Measurements from ENCODE around the gene CXXC5. TPM values are rescaled to one million over a fixed set of nuclear protein-coding genes. Genes with fewer than 3 reads are reported as not detected.

The CXXC5 gene
- total RNA-seq, 2 donors from 2014 or later: 58.5 to 62.5 TPM

DNA sequence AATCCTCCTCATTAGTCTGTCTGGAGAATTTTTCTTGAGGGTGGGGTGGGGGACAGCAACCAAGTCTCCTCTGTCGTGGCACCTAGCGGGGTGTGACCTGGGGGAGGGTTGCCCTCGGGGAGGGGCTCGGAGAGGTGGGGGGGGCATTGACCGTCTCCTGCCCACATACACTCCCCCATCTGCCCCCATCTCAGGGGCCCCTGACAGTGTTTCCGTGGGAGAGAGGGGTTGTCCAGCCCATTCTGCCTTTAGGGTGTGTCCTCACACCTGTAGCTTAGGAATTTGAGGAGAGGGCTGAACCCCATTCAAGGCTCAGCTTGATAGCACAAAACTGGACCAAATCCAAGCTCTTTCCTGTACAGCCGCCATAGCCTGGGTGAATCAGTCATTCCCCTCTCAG lies 5.9 kb upstream of the CXXC5 start:
- Histone ChIP-seq H3K9me3 (no peaks in the 10 kb centered on the region), H3K4me1 (ENCODE audit: control insufficient read depth in 1 of 2, low read depth in 2 of 2) (peaks cover 11 to 25% of the 10 kb centered on the region in 2 donors), H3K36me3 (no peaks in the 10 kb centered on the region), H3K27me3 (replicated peaks; ENCODE audit: insufficient read depth) (no peaks in the 10 kb centered on the region), H3K27ac (no peak overlapping the region), H3K4me3 (no peak overlapping the region)
- DNase-seq (ENCODE audit: low spot score) (no peak), ATAC-seq (ENCODE audit: insufficient number of reproducible peaks, low FRiP score, low read depth) (no peak)
- no peak for TF ChIP-seq CTCF (IDR thresholded peaks at IDR 0.05)

- Histone ChIP-seq H3K27ac (no peak overlapping the region), H3K27me3 (replicated peaks; ENCODE audit: insufficient read depth) (no peaks in the 10 kb centered on the region), H3K9me3 (no peaks in the 10 kb centered on the region), H3K4me3 (no peak overlapping the region), H3K4me1 (ENCODE audit: control insufficient read depth in 1 of 2, low read depth in 2 of 2) (peaks cover 11 to 26% of the 10 kb centered on the region in 2 donors), H3K36me3 (no peaks in the 10 kb centered on the region)
- no peak for ATAC-seq (ENCODE audit: insufficient number of reproducible peaks, low FRiP score, low read depth)
- no peak for TF ChIP-seq CTCF (IDR thresholded peaks at IDR 0.05)
- DNase-seq (ENCODE audit: low spot score): no peak
Observed at GRCh38 chr5:139642891-139643871, 5.0 kb upstream of the CXXC5 start.

DNA sequence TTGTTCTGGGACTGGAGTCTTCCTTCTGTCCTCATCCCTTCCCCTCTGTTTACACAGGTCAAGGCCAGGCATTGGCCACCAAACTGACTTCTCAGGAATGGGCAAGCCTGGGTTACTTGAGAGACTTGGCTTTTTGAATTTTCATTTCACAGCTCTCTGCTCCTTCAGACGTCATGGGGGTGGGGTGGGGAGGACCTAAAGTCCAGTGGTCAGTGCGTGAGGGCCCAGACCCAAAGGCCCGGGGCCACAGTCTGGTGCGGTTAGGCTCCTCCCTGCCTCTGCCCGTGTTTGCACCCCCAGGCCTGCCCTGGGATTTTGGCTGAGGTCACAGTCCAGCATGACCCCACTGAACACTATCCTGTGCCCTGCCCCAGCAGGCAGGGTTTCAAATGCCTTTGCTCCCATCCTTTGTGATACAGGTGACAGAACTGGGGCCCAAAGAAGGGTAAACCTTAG lies 4.1 kb upstream of the CXXC5 start:
- no peak for DNase-seq (ENCODE audit: low spot score)
- H3K9me3 ChIP-seq: no peaks in the 10 kb centered on the region

DNA sequence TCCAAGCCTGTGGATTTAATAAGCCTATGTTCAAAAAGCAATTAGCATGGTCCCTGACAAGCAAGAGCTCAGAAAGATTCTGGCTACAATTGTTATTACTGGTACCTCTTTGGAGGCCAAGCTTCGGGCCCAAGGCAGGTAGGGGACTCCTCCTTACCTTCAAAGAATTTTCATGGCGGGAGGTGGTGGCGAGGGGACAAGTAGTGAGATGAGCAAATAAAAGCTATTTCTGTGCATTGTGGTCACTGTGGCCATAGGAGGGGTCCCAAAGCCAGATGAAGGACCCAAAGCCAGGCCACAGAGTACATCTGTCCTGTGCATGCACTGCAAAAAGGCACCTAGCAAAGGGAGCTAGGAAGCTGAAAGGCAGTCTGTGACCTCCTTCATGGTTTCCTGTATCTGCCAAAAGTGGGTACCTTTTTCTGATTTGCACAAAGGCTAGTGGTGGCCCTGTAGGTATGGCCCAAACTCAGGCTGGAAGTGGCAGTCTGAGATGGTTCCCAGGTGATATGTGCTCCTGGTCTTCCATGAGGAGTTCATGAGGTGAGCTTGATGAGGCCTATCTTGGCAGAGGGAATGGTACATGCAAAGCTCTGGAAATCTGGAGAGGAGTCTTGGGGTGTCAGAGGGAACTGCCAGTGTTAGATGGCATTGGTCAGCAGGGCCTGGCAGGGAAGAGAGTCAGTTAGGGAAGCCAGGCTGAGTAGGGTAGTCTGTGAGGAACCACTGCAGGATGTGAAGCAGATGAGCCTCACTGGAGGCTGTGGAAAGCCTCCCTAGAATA lies 3.3 kb upstream of the CXXC5 start:
- no peak for TF ChIP-seq CTCF (IDR thresholded peaks at IDR 0.05)
- H3K27ac ChIP-seq: no peak overlapping the region
- no peak for ATAC-seq (ENCODE audit: insufficient number of reproducible peaks, low FRiP score, low read depth)
- no peaks in the 10 kb centered on the region for H3K9me3 ChIP-seq
- DNase-seq (ENCODE audit: low spot score): no peak
- H3K4me1 ChIP-seq (ENCODE audit: control insufficient read depth in 1 of 2, low read depth in 2 of 2): peaks cover 3 to 11% of the 10 kb centered on the region in 2 donors
- H3K4me3 ChIP-seq: no peak overlapping the region
- H3K36me3 ChIP-seq: no peaks in the 10 kb centered on the region
- H3K27me3 ChIP-seq (replicated peaks; ENCODE audit: insufficient read depth): no peaks in the 10 kb centered on the region

More for the DNA sequence above, 4.1 kb upstream of the CXXC5 start:
- no peak overlapping the region for H3K4me3 ChIP-seq
- no peaks in the 10 kb centered on the region for H3K27me3 ChIP-seq (replicated peaks; ENCODE audit: insufficient read depth)
- no peaks in the 10 kb centered on the region for H3K36me3 ChIP-seq
- H3K4me1 ChIP-seq (ENCODE audit: control insufficient read depth in 1 of 2, low read depth in 2 of 2): peaks cover 3 to 18% of the 10 kb centered on the region in 2 donors
- no peak for TF ChIP-seq CTCF (IDR thresholded peaks at IDR 0.05)
- no peak for ATAC-seq (ENCODE audit: insufficient number of reproducible peaks, low FRiP score, low read depth)
- H3K27ac ChIP-seq: no peak overlapping the region

DNA sequence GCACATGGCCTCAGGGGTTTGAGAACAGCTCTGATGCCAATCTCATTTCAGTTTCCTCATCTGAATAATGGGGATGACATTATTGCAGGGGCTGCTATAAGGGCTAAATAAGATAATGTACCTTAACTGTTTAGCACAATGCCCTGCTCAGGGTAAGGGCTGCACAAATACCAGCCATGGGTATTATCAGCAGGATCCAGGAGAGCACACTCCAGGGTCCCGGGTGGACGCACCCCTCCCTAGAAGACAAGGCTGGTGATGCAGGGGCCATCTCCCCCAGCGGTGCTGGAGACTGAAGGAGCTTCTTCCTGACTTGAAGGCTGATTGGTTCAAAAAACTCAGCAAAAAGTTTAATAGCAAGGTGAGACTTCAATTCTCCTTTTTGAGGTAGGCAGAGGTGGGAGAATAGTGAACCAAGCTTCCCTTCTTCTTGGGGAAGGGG lies 2.7 kb upstream of the CXXC5 start:
- no peak for DNase-seq (ENCODE audit: low spot score)
- no peaks in the 10 kb centered on the region for H3K36me3 ChIP-seq
- no peak overlapping the region for H3K4me3 ChIP-seq
- no peak for ATAC-seq (ENCODE audit: insufficient number of reproducible peaks, low FRiP score, low read depth)
- no peak overlapping the region for H3K27ac ChIP-seq
- peaks cover 3 to 17% of the 10 kb centered on the region in 2 donors for H3K4me1 ChIP-seq (ENCODE audit: control insufficient read depth in 1 of 2, low read depth in 2 of 2)
- TF ChIP-seq CTCF (IDR thresholded peaks at IDR 0.05): no peak
- H3K27me3 ChIP-seq (replicated peaks; ENCODE audit: insufficient read depth): no peaks in the 10 kb centered on the region
- no peaks in the 10 kb centered on the region for H3K9me3 ChIP-seq

Measured in thoracic aorta (tissue), 2 donors.